HCT116 (cell line): ENCODE results near the gene MTHFSD. TPM values are rescaled to one million over a fixed set of nuclear protein-coding genes. Genes with fewer than 3 reads are reported as not detected.

Source experiments
- ATAC-seq: fragments of 200-7000 bp; cut with Tn5 transposase; 2 replicates; pipeline ENCODE4 v1.9.1; 2020; ENCODE audit warnings: mild to moderate bottlenecking, moderate library complexity
- BruUV-seq: library from RNA; stranded (reverse); fragments of 400-500 nt; replicated peaks from 2 replicates; lab custom pipeline; 2021; lab: Mats Ljungman, UMichigan
- CTCF ChIA-PET: fragments of 300-600 bp; sonication (Branson Sonifier 250); formaldehyde crosslinking; loops from one replicate; lab custom pipeline; 2021; ENCODE audit warnings: antibody characterized with exemption; lab: Charles Lee
- POLR2A ChIA-PET: fragments of 300-600, 350-600 bp; sonication (Branson Sonifier 250); formaldehyde crosslinking; loops from one replicate; lab custom pipeline; 2021; ENCODE audit warnings: antibody characterized with exemption; lab: Charles Lee
- RAD21 ChIA-PET, 2 experiments: fragments of 300-600 bp; sonication (Branson Sonifier 250); formaldehyde crosslinking; loops; one replicate each; lab custom pipeline; 2023; ENCODE audit warnings: low total read pairs in 2 of 2; ENCODE audit not compliant: uncharacterized antibody in 2 of 2, unreplicated experiment in 2 of 2, low non-redundant PET in 1 of 2; lab: Charles Lee
- DNase-seq: peaks from one replicate; pipeline ENCODE4 v3.0.0-alpha.2; 2010; ENCODE audit warnings: low read depth, low spot score
- H2AFZ ChIP-seq: fragments of 200-600 bp; shearing (Covaris generic), sonication (generic); 2 replicates; pipeline ENCODE4 v1.6.1; 2017; ENCODE audit warnings: low read depth, mixed run types, mixed read lengths, antibody characterized with exemption, low read length; ENCODE audit not compliant: poor library complexity, severe bottlenecking
- H3K27ac ChIP-seq: 2 replicates; pipeline ENCODE4 v1.5.1; 2012; ENCODE audit warnings: low read depth, low read length
- H3K27me3 ChIP-seq: fragments of 200-600 bp; sonication (generic); 2 replicates; pipeline ENCODE4 v1.6.1; 2016; ENCODE audit warnings: mixed run types, low read length, mixed read lengths; ENCODE audit not compliant: insufficient read depth
- H3K36me3 ChIP-seq, 2 experiments: fragments of 200-500 bp in 1 of 2; fragments of 200-600 bp in 1 of 2; sonication (Bioruptor generic) in 1 of 2; sonication (generic) in 1 of 2; 2 replicates each; pipeline versions ENCODE4 v1.5.1 to v1.6.1; 2014 to 2016; ENCODE audit warnings: low read length in 2 of 2, inconsistent platforms in 1 of 2, mixed read lengths in 1 of 2, mixed run types in 1 of 2; ENCODE audit not compliant: insufficient read depth in 2 of 2, control insufficient read depth in 1 of 2
- H3K4me1 ChIP-seq, 2 experiments: fragments of 200-600 bp in 1 of 2; sonication (generic) in 1 of 2; 2 replicates each; pipeline versions ENCODE4 v1.5.1 to v1.6.1; 2012 to 2017; ENCODE audit warnings: low read length in 2 of 2, inconsistent platforms in 1 of 2, mild to moderate bottlenecking in 1 of 2, mixed read lengths in 1 of 2, mixed run types in 1 of 2, moderate library complexity in 1 of 2; ENCODE audit not compliant: insufficient read depth in 2 of 2, control insufficient read depth in 1 of 2
- H3K4me2 ChIP-seq: fragments of 200-600 bp; sonication (generic); 2 replicates; pipeline ENCODE4 v1.6.1; 2017; ENCODE audit warnings: mixed run types, low read length, mixed read lengths
- H3K4me3 ChIP-seq, 2 experiments: fragments of 200-600 bp in 1 of 2; sonication (generic) in 1 of 2; replicated peaks in 1 of 2; 2 replicates each; pipeline ENCODE4 v1.5.1; 2011 to 2016; ENCODE audit warnings: low read length in 2 of 2, control low read depth in 1 of 2, low read depth in 1 of 2, mild to moderate bottlenecking in 1 of 2, mixed read lengths in 1 of 2, mixed run types in 1 of 2
- H3K79me2 ChIP-seq: fragments of 200-600 bp; sonication (generic); 2 replicates; pipeline ENCODE4 v1.6.1; 2017; ENCODE audit warnings: mild to moderate bottlenecking, mixed run types, low read length, moderate library complexity, mixed read lengths; ENCODE audit not compliant: insufficient read depth
- H3K9ac ChIP-seq: fragments of 200-600 bp; sonication (generic); 2 replicates; pipeline ENCODE4 v1.6.1; 2016; ENCODE audit warnings: low read length, mixed read lengths
- H3K9me2 ChIP-seq: fragments of 200-600 bp; sonication (generic), shearing (Covaris generic); 2 replicates; pipeline ENCODE4 v1.6.1; 2017; ENCODE audit warnings: mixed run types, mild to moderate bottlenecking, moderate library complexity; ENCODE audit not compliant: insufficient read depth
- H3K9me3 ChIP-seq, 2 experiments: fragments of 200-500 bp in 1 of 2; fragments of 200-600 bp in 1 of 2; sonication (Bioruptor generic) in 1 of 2; sonication (generic) in 1 of 2; 2 replicates each; pipeline ENCODE4 v1.6.1; 2014 to 2017; ENCODE audit warnings: low read length in 2 of 2, mixed read lengths in 2 of 2, inconsistent platforms in 1 of 2, low read depth in 1 of 2, mild to moderate bottlenecking in 1 of 2, mixed run types in 1 of 2, moderate library complexity in 1 of 2; ENCODE audit not compliant: control insufficient read depth in 1 of 2, insufficient read depth in 1 of 2
- H4K20me1 ChIP-seq: fragments of 200-600 bp; sonication (generic), shearing (Covaris generic); 2 replicates; pipeline ENCODE4 v1.6.1; 2017; ENCODE audit warnings: mixed run types, mild to moderate bottlenecking, moderate library complexity; ENCODE audit not compliant: insufficient read depth
- ATF3 ChIP-seq: IDR thresholded peaks from 2 replicates; pipeline ENCODE4 v1.6.1; 2012
- CBX3 ChIP-seq: IDR thresholded peaks from 2 replicates; pipeline ENCODE4 v1.6.1; 2012; ENCODE audit warnings: low read depth
- EGR1 ChIP-seq: IDR thresholded peaks from 2 replicates; pipeline ENCODE4 v1.6.1; 2012; ENCODE audit warnings: low read depth
- EZH2phosphoT487 ChIP-seq: fragments of 200-600 bp; IDR thresholded peaks from 2 replicates; pipeline ENCODE4 v1.6.1; 2018; ENCODE audit warnings: antibody characterized with exemption, borderline replicate concordance
- POLR2A ChIP-seq: IDR thresholded peaks from 2 replicates; pipeline ENCODE4 v1.7.0; 2011; ENCODE audit warnings: borderline replicate concordance; ENCODE audit not compliant: insufficient read depth, insufficient read length; ENCODE audit errors: extremely low read depth
- RAD21 ChIP-seq: IDR thresholded peaks from 2 replicates; pipeline ENCODE4 v1.6.1; 2012; ENCODE audit warnings: low read depth, mild to moderate bottlenecking
- SIN3A ChIP-seq: IDR thresholded peaks from 2 replicates; pipeline ENCODE4 v1.6.1; 2012; ENCODE audit warnings: low read depth
- TCF7L2 ChIP-seq: IDR thresholded peaks from 2 replicates; pipeline ENCODE4 v1.7.0; 2011; ENCODE audit warnings: borderline replicate concordance, inconsistent platforms; ENCODE audit not compliant: insufficient read depth, insufficient read length; ENCODE audit errors: extremely low read depth
- YY1 ChIP-seq: IDR thresholded peaks from 2 replicates; pipeline ENCODE4 v1.6.1; 2011; ENCODE audit warnings: low read length, low read depth, moderate library complexity, mild to moderate bottlenecking; ENCODE audit not compliant: insufficient replicate concordance; ENCODE audit errors: extremely low read depth
- ZFX ChIP-seq: fragments of 450-650 bp; IDR thresholded peaks from 2 replicates; pipeline ENCODE4 v1.6.1; 2017
- intact Hi-C: fragments of 100-400 bp; cut with micrococcal nuclease; formaldehyde crosslinking; loops from 2 replicates; pipeline ENCODE4 v1.10.0; 2022
- total RNA-seq: library from RNA; stranded (reverse); gene quantifications from one replicate; pipeline ENCODE4 v1.2.1, GENCODE V29; 2021; ENCODE audit not compliant: unreplicated experiment

The MTHFSD gene
- total RNA-seq, 1 experiment from 2014 or later: 33.1 TPM

- H3K9ac ChIP-seq: no peak overlapping the region
- no peaks in the 10 kb centered on the region for H3K9me2 ChIP-seq
- DNase-seq (no peak), ATAC-seq (no peak)
- no peak overlapping the region for H3K27ac ChIP-seq
- H2AFZ ChIP-seq: no peak overlapping the region
- peaks cover 8 to 16% of the 10 kb centered on the region in 2 experiments for H3K4me1 ChIP-seq
- no peak overlapping the region for H3K4me3 ChIP-seq
- no peaks in the 10 kb centered on the region for H3K79me2 ChIP-seq
- intact Hi-C loops: no loop called here
- ChIA-PET POLR2A (no interaction called here), CTCF (interaction anchor here (1.4 kb wide), 1 partner anchor 167 kb away, joined by 3 read pairs; no protein-coding TSS in a partner anchor), RAD21 (no interaction called here)
- no peaks in the 10 kb centered on the region for H3K9me3 ChIP-seq
- BruUV-seq: no TSS peak
- TF ChIP-seq YY1 (no peak), ZFX (no peak), EGR1 (no peak), SIN3A (no peak), RAD21 (no peak), CBX3 (no peak), TCF7L2 (no peak), POLR2A (no peak), ATF3 (no peak), EZH2phosphoT487 (no peak)
- H4K20me1 ChIP-seq: no peaks in the 10 kb centered on the region
- H3K36me3 ChIP-seq: no peaks in the 10 kb centered on the region
- peaks cover 23% of the 10 kb centered on the region for H3K27me3 ChIP-seq
- no peak overlapping the region for H3K4me2 ChIP-seq
Observed at GRCh38 chr16:86507173-86508027, 47.6 kb downstream of the MTHFSD start.
